Body of pancreas (tissue), 4 donors: ENCODE data around the gene EVA1B. TPM values are rescaled to one million over a fixed set of nuclear protein-coding genes. Genes with fewer than 3 reads are reported as not detected.

Experiments used
- ATAC-seq: fragments of 150-250 bp; one replicate; pipeline ENCODE4 v1.9.1; 2016
- DNase-seq, 4 donors: peaks; one replicate each; pipeline ENCODE4 v3.0.0-alpha.2; 2019
- H3K27ac ChIP-seq, 4 donors: fragments of 200-600 bp; sonication (generic); 1 replicate in 3 of 4; 2 replicates in 1 of 4; pipeline versions ENCODE4 v1.5.1 to v1.6.1; 2016 to 2019; ENCODE audit warnings: mild to moderate bottlenecking in 1 of 4, mixed read lengths in 1 of 4, moderate library complexity in 1 of 4
- H3K27me3 ChIP-seq, 2 donors: fragments of 200-600 bp; sonication (generic); one replicate each; pipeline ENCODE4 v1.6.0; 2016; ENCODE audit warnings: mild to moderate bottlenecking in 1 of 2
- H3K36me3 ChIP-seq, 2 donors: fragments of 200-600 bp; sonication (generic); replicated peaks in 1 of 2; 2 replicates each; pipeline ENCODE4 v1.5.1; 2016; ENCODE audit warnings: low read depth in 2 of 2; ENCODE audit not compliant: insufficient read depth in 1 of 2
- H3K4me1 ChIP-seq: fragments of 200-600 bp; sonication (generic); one replicate; pipeline ENCODE4 v1.6.0; 2016
- H3K4me3 ChIP-seq, 2 donors: fragments of 200-600 bp; sonication (generic); 1 replicate in 1 of 2; 2 replicates in 1 of 2; pipeline ENCODE4 v1.5.1; 2016 to 2019
- H3K9me3 ChIP-seq, 3 donors: fragments of 200-600 bp; sonication (generic); 1 replicate in 2 of 3; 2 replicates in 1 of 3; pipeline ENCODE4 v1.5.1; 2016
- POLR2A ChIP-seq, 3 donors: fragments of 450-650 bp; IDR thresholded peaks; one replicate each; pipeline ENCODE4 v1.6.1; 2016; ENCODE audit warnings: antibody characterized with exemption in 3 of 3, mild to moderate bottlenecking in 2 of 3
- WGBS, 2 donors: methylation state at CpG; one replicate each; pipeline ENCODE4 v1.1.5; 2017; 5-methylcytosine and 5-hydroxymethylcytosine counted together
- intact Hi-C: fragments of 100-400 bp; cut with DNase I; formaldehyde crosslinking; loops from one replicate; pipeline ENCODE4 v1.15.1; 2023
- total RNA-seq, 2 donors: library from RNA; depleted of rRNA; stranded (reverse); fragments of >200 nt; gene quantifications; one replicate each; pipeline ENCODE4 v1.1.0, GENCODE V29; 2016
- TF ChIP-seq, protein P1 (sequence below), 7 experiments: fragments of 450-650 bp in 4 of 7; fragments of 200-600 bp in 3 of 7; sonication (generic) in 3 of 7; IDR thresholded peaks; one replicate each; pipeline ENCODE4 v1.5.1; 2016 to 2019; ENCODE audit warnings: antibody characterized with exemption in 7 of 7

Gene EVA1B
- total RNA-seq, 2 donors from 2014 or later = 32.2 to 32.3 TPM

DNA sequence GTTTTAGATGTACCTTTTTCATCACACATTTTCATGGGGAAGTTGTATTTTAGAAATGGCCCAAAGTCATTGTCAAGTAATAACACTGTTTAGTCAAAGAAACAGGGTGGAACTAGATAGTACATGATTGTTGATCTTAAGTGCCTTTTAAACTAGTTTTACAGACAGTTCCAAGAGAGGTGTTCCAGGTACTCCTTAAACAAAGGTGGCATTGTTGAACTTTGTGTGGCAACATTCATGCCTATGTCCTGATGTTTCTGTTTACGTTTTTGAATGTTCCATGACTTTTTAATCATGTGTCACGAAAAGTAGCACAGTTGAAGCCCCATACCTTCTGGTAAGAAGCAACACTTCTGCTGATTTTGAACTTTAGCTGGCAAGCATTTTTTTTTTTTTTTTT, 26.4 kb downstream of the EVA1B start:
- Histone ChIP-seq H3K4me3 (no peak overlapping the region), H3K27ac (peak overlapping the region in 3 of 4 donors; percentile 34 to 54 (median 42)), H3K36me3 (peaks cover 0 to 28% of the 10 kb centered on the region in 2 donors), H3K9me3 (no peaks in the 10 kb centered on the region), H3K27me3 (no peaks in the 10 kb centered on the region), H3K4me1 (peaks cover 19% of the 10 kb centered on the region)
- intact Hi-C loops = no loop called here
- TF ChIP-seq, protein P1, sequence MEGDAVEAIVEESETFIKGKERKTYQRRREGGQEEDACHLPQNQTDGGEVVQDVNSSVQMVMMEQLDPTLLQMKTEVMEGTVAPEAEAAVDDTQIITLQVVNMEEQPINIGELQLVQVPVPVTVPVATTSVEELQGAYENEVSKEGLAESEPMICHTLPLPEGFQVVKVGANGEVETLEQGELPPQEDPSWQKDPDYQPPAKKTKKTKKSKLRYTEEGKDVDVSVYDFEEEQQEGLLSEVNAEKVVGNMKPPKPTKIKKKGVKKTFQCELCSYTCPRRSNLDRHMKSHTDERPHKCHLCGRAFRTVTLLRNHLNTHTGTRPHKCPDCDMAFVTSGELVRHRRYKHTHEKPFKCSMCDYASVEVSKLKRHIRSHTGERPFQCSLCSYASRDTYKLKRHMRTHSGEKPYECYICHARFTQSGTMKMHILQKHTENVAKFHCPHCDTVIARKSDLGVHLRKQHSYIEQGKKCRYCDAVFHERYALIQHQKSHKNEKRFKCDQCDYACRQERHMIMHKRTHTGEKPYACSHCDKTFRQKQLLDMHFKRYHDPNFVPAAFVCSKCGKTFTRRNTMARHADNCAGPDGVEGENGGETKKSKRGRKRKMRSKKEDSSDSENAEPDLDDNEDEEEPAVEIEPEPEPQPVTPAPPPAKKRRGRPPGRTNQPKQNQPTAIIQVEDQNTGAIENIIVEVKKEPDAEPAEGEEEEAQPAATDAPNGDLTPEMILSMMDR (IDR thresholded peaks at IDR 0.05) = no peak
- TF ChIP-seq POLR2A (IDR thresholded peaks at IDR 0.05) = no peak
- DNase-seq = no peak
- no peak for ATAC-seq
- WGBS, 2 donors = 41 to 43% methylated on average over 2 of the region's 2 CpGs

DNA sequence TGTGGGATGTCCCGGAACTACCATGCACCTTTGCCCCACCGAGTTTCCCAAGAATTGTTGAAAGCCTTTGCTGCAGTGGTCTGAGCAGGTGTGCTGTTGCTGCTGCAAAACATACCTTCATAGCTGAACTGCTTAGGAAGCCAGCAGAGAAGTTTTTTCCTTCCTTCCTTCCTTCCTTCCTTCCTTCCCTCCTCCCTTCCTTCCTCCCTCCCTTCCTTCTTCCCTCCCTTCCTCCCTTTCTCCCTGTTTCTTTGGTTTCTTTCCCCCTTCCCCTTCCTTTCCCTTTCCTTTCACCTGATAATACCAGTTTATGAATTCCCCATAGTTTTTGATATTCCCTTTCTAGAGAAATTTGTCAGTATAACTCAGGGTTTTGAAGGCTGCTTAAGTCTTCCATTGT, 28.1 kb downstream of the EVA1B start:
- peaks cover 0 to 31% of the 10 kb centered on the region in 2 donors for H3K36me3 ChIP-seq
- DNase-seq = no peak
- H3K27me3 ChIP-seq = no peaks in the 10 kb centered on the region
- no peak for ATAC-seq
- WGBS, 2 donors = 79 to 100% methylated on average over 2 of the region's 2 CpGs
- intact Hi-C loops = no loop called here
- H3K4me1 ChIP-seq = peaks cover 13% of the 10 kb centered on the region
- no peak overlapping the region for H3K27ac ChIP-seq
- TF ChIP-seq, protein P1 (IDR thresholded peaks at IDR 0.05) = no peak
- no peak for TF ChIP-seq POLR2A (IDR thresholded peaks at IDR 0.05)
- H3K4me3 ChIP-seq = no peak overlapping the region
- H3K9me3 ChIP-seq = no peaks in the 10 kb centered on the region

DNA sequence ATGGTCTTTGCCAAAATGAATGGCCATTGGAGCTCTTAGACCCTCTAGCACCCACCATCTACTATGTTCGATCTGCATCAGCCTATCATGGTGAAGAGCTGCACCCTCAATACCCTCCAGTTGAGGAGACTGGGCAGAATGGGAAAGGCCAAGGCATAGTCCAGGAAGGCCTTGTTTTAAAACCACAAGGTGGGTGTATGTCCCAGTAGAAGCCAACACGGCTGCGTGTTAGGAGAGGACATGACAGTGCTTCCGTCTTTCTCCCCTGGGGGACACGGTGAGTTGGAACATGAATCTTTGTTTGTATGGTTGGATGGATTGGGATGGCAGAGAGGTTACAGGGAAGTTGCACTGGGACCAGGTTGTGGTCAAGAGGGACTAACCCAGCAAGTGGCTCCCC, 35.9 kb downstream of the EVA1B start:
- Histone ChIP-seq H3K27me3 (no peaks in the 10 kb centered on the region), H3K36me3 (peaks cover 6 to 44% of the 10 kb centered on the region in 2 donors), H3K9me3 (no peaks in the 10 kb centered on the region), H3K27ac (no peak overlapping the region), H3K4me1 (peaks cover 4% of the 10 kb centered on the region), H3K4me3 (no peak overlapping the region)
- ATAC-seq = no peak
- DNase-seq = no peak
- TF ChIP-seq, protein P1 (IDR thresholded peaks at IDR 0.05) = no peak
- TF ChIP-seq POLR2A (IDR thresholded peaks at IDR 0.05) = no peak
- intact Hi-C loops = loop anchor here (10.0 kb wide), 1 partner anchor 93 kb away; no protein-coding TSS in a partner anchor
- 82 to 90% methylated on average over 5 of the region's 5 CpGs for WGBS, 2 donors

DNA sequence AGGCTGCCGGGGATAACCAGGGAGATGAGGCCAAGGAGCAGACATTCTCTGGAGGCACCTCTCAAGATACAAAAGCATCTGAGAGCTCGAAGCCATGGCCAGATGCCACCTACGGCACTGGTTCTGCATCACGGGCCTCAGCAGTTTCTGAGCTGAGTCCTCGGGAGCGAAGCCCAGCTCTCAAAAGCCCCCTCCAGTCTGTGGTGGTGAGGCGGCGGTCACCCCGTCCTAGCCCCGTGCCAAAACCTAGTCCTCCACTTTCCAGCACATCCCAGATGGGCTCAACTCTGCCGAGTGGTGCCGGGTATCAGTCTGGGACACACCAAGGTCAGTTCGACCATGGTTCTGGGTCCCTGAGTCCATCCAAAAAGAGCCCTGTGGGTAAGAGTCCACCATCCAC, 36.6 kb downstream of the EVA1B start:
- Histone ChIP-seq H3K36me3 (peaks cover 6 to 43% of the 10 kb centered on the region in 2 donors), H3K27ac (no peak overlapping the region), H3K9me3 (no peaks in the 10 kb centered on the region), H3K4me1 (peaks cover 4% of the 10 kb centered on the region), H3K27me3 (no peaks in the 10 kb centered on the region), H3K4me3 (no peak overlapping the region)
- DNase-seq (no peak), ATAC-seq (no peak)
- intact Hi-C loops = loop anchor here (10.0 kb wide), 1 partner anchor 92 kb away; no protein-coding TSS in a partner anchor
- TF ChIP-seq POLR2A (IDR thresholded peaks at IDR 0.05) = no peak
- TF ChIP-seq, protein P1 (IDR thresholded peaks at IDR 0.05) = no peak
- 86 to 88% methylated on average over 10 to 13 of the region's 13 CpGs for WGBS, 2 donors

DNA sequence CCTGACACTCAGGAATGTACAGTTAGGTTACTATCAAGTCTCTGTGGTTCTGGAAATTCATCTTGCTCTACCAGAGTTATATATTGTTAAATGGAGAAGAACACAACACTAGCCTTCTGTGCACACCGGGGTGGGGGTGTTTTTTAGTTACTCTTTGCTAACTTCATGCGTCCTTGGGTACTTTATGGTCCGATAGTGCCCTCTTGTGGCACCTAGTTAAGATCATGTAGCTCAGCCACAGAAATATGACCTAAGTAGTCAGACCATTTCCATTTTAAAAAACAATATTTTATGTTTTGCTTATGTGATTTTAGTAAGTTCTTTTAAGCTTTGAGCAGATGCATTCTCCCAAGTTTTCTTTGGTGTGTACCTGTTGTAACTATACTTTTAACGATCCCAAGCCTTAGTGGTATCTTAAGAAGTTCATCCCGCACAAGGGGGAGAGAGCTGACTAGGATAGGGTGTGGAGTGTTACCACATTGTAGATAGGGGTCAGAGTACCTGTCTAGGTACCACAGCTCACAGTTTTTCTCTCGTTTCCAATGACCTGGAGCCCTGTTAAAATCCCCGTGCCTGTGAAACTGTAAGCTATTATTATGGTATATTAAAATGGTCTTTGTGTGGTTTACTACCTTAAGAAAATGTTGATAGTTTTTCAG, 37.9 kb downstream of the EVA1B start:
- intact Hi-C loops = loop anchor here (10.0 kb wide), 1 partner anchor 91 kb away; no protein-coding TSS in a partner anchor
- 39 to 44% methylated on average over 7 of the region's 7 CpGs for WGBS, 2 donors
- H3K4me3 ChIP-seq = no peak overlapping the region
- no peaks in the 10 kb centered on the region for H3K27me3 ChIP-seq
- no peak for TF ChIP-seq POLR2A (IDR thresholded peaks at IDR 0.05)
- TF ChIP-seq, protein P1 (IDR thresholded peaks at IDR 0.05) = peak; percentile 44 to 85 (median 76)
- ATAC-seq (peak; percentile 91), DNase-seq (peak; percentile 75 to 90 (median 79))
- H3K36me3 ChIP-seq = peaks cover 6 to 36% of the 10 kb centered on the region in 2 donors
- peaks cover 4% of the 10 kb centered on the region for H3K4me1 ChIP-seq
- no peaks in the 10 kb centered on the region for H3K9me3 ChIP-seq
- peak overlapping the region in 1 of 4 donors; percentile 24 for H3K27ac ChIP-seq
